GM19395 (cell line): Measurements from ENCODE around the gene SND1.
A peak's percentile ranks its signal among the peaks of the same experiment; 100 is the strongest.
"Not testable (repeated sequence)": the region's sequence is repeated elsewhere in the genome, so short reads cannot be mapped to it uniquely, and the experiment has no call there.

ENCODE experiments used
- ATAC-seq: cut with Tn5 transposase; IDR thresholded peaks from one replicate; pipeline ENCODE4 v1.9.1; 2021; ENCODE audit warnings: mild to moderate bottlenecking, moderate library complexity; ENCODE audit not compliant: unreplicated experiment

Gene SND1

GRCh38 chr7:127822822-127823508 is 171.0 kb downstream of the SND1 start:
- ATAC-seq = no peak

- ATAC-seq = no peak
These were observed 172.7 kb downstream of the SND1 start for GRCh38 chr7:127824682-127825081.

GRCh38 chr7:127828843-127829500 is 177.0 kb downstream of the SND1 start:
- ATAC-seq = peak; percentile 73

- no peak for ATAC-seq
These were observed 179.6 kb downstream of the SND1 start for GRCh38 chr7:127831318-127832219.

DNA sequence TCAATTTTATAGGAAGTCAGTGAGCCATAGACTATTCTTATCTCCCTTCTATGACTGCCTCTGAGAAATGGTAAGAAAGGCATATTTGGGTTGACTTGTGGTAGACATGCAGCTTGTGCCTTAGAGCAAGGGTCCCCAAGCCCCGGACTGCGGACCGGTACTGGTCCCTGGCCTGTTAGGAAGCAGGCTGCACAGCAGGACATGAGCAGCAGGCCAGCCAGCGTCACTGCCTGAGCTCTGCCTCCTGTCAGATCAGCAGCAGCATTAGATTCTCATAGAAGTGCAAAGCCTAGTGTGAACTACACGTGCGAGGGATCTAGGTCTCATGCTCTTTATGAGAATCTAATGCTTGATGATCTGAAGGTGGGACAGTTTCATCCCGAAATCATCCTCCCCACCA is 180.6 kb downstream of the SND1 start:
- ATAC-seq = no peak

DNA sequence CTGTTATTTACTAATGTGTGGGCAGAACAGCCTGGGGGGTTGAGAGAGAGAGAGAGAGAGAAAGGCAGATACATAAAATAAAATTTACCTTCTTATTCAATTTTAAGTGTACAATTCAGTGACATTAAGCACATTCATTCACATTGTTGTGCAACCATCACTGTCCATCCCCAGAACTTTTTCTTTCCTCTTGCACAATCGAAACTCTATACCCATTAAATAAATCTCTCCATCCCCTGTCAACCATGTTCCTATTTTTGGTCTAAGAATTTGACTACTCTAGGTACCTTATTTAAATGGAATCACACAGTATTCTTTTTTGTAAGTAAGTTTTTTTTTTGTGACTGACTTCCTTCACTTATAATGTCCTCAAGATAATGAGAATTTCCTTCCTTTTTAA is 181.6 kb downstream of the SND1 start:
- ATAC-seq = no peak

- ATAC-seq = no peak
These were observed 183.7 kb downstream of the SND1 start for GRCh38 chr7:127835679-127836078.

- not testable (repeated sequence) for ATAC-seq
These were observed 185.9 kb downstream of the SND1 start for GRCh38 chr7:127837816-127838410.

GRCh38 chr7:127838816-127839415 is 186.9 kb downstream of the SND1 start:
- ATAC-seq = no peak

DNA sequence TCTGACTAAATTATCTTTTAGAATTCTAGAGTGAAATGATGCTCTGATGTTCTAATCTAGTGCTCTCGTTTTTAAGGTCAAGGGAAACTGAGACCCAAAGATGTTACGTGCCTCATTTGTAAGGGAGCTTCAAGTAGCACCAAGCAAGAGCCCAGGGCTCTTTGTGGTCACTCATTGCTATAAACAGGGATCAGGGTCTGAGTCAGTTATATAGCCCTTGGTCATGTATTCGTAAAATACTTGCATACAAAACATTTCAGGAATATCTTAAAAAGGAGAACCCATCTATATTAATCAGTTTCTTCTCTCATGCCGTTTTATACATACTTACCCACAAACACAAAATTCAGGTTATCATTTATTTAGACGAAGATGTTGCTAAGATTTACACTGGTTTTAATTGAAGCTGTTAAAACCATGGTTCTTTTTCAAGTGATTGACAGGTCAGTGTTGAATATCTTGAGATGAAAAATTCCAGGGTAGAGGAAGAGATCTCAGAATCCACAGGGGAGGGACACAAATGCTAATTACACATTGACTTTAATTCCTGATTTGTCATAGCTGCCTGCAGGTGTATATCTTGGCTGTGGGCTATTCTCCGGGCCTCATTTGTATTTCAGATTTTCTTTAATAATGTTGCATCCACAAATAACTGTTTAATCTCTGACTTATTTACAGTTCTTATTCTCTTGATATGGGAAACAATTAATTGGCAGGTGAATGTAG is 188.4 kb downstream of the SND1 start:
- ATAC-seq = no peak

- ATAC-seq = no peak
These were observed 192.2 kb downstream of the SND1 start for GRCh38 chr7:127844165-127844564.

- no peak for ATAC-seq
These were observed 192.8 kb downstream of the SND1 start for GRCh38 chr7:127844707-127845331.

DNA sequence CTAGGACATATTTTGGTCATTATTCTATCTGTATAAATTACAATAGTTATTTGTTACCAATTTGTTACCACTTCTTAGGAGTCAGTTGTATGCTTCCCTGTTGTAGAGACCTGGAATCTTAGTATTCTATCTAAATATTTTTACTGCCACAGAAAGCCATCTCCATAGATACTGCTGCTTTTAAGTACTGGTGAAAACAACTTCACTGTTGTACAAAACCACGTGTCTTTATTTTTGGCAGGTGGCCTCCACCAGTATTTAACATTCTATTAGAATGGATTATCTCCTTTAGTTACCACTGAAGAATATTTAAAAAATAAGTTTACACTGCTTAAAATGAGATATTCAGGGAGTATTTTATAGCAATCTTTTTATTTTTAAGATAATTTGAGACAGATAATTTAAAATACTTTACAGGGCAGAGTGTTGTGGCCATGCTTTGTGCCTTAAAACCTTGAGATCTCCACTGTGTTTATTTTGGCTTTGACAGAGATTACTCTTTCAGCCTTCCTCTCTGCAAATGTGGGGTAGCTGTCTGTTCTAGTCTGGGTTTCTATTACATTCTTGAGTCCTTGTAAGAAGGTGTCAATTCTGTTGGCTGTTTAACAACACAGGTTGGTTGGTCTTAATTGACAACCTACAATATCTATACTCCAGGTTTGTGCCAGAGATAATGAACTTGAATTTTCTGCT is 193.7 kb downstream of the SND1 start:
- no peak for ATAC-seq

DNA sequence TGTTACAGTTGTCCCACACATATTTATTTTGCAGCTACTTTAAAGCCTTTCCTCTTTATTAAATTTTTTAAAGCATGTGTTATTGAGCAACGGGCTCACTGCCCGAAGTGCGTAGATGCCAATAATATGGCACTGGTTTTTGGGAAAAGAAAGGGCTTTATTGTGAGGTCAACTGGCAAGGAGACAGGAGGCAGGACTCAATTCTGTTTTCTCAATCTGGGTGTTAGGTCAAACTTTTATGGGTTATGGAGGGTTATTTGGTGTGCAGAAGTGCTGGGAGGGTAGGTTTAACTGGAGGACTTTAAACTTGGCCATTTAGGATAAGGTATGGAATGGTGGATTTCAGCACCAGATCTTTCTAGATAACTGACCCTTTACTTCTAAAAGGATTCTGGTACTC is 195.6 kb downstream of the SND1 start:
- ATAC-seq = no peak

DNA sequence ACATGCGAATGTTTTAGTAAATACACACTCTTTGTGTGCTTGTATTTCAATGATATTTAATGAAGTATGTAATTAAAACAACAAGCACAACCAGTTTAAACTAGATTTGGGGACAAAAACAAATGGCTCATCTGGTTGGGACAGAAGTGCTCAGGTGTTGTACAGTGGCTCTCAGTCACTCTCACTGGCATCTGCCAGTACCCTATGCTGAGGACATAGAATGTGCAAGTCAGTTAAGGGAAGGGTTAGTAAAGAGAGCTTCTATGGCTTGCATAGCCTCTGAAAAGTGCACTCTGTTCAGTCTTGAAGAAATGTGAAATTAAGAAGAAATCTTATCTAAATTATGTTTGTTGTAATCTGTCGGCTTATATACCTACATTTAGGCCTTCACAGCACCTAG is 196.2 kb downstream of the SND1 start:
- ATAC-seq = no peak

DNA sequence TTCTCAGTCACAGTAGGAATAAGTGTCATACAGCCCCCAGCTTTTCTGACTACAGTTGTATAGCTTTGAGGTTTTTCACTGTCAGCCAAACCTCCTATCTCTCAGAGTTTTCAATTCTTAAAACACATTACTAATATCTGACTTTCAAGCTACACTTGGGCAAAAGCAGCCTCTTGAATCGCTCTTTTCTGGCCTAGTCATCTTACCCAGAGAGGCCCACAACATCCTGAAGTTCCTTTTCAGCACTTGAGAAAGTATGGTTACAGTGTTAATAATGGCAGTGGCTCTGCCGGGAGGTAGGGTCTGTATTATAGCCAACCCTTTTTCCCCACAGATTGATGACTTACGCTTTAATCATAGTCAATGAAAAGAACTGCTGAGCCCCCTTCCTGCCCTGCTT is 198.2 kb downstream of the SND1 start:
- ATAC-seq = no peak

GRCh38 chr7:127854383-127854782 is 202.4 kb downstream of the SND1 start:
- ATAC-seq = no peak

DNA sequence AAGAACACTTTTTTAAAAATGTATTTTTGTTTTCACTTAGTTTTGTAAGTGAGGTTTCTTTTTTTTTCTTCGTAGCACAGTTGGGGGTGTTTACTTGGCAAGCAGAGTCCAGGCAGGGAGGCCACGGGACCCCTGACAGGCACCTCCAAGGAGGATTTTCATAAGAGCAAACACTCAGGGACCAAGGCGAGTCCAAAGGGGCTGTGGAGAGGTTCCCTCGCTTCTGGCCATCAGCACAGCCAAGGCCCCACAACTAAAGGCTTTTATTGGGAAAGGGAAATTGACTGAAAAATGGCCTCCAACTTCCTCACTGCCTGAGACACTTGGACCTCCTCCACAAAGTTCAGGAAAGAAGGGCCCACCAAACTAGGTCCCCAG is 205.5 kb downstream of the SND1 start:
- no peak for ATAC-seq
